OCI-LY3 (cell line): ENCODE results near the gene ERGIC1.

Experiments used
- EZH2phosphoT487 ChIP-seq: fragments of 200-600 bp; shearing (Covaris generic); IDR thresholded peaks from 2 replicates; pipeline ENCODE4 v1.6.1; 2018; ENCODE audit warnings: antibody characterized with exemption, mixed run types, low read depth
- TF ChIP-seq, protein P1 (sequence below): fragments of 200-600, 300-600 bp; sonication (generic); IDR thresholded peaks from 2 replicates; pipeline ENCODE4 v1.5.1; 2014; ENCODE audit warnings: antibody characterized with exemption, low read length, low read depth

DNA sequence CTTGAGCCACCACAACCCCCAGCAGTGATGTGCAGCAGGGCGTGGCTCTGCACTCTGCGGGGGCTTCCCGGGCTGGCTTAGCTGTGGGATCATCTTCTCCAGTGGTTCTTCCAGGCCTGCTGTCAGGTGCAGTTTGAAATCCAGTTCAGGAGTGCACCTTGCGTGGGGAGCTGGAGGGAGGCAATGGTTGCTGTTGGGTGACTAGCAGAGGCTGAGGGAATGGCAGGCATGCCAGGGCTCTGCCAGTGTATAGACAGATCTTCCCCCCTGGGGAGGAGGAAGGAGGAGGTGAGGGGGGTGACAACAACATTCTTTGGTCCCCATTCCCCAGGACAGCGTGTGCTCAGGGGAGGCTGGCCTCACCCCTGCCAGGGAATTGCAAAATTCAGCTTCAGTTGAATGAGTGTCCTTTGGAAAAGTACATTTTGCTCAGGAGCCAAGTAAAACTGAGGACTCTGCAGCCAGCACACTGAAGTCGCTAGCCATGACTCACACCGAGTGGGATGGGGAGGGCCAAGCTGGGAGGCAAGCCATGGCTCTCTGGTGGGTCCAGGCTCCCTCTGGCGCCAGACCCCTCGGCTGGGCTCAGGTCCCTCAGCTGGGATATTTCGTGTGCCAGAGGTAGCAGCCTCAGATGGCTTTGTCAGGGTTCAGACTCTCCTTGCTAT lies 35.0 kb downstream of the ERGIC1 start:
- TF ChIP-seq, protein P1, sequence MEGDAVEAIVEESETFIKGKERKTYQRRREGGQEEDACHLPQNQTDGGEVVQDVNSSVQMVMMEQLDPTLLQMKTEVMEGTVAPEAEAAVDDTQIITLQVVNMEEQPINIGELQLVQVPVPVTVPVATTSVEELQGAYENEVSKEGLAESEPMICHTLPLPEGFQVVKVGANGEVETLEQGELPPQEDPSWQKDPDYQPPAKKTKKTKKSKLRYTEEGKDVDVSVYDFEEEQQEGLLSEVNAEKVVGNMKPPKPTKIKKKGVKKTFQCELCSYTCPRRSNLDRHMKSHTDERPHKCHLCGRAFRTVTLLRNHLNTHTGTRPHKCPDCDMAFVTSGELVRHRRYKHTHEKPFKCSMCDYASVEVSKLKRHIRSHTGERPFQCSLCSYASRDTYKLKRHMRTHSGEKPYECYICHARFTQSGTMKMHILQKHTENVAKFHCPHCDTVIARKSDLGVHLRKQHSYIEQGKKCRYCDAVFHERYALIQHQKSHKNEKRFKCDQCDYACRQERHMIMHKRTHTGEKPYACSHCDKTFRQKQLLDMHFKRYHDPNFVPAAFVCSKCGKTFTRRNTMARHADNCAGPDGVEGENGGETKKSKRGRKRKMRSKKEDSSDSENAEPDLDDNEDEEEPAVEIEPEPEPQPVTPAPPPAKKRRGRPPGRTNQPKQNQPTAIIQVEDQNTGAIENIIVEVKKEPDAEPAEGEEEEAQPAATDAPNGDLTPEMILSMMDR, result no peak
- TF ChIP-seq EZH2phosphoT487, result no peak
